Measurements from ENCODE around the gene PNLIPRP2.

The PNLIPRP2 gene

DNA sequence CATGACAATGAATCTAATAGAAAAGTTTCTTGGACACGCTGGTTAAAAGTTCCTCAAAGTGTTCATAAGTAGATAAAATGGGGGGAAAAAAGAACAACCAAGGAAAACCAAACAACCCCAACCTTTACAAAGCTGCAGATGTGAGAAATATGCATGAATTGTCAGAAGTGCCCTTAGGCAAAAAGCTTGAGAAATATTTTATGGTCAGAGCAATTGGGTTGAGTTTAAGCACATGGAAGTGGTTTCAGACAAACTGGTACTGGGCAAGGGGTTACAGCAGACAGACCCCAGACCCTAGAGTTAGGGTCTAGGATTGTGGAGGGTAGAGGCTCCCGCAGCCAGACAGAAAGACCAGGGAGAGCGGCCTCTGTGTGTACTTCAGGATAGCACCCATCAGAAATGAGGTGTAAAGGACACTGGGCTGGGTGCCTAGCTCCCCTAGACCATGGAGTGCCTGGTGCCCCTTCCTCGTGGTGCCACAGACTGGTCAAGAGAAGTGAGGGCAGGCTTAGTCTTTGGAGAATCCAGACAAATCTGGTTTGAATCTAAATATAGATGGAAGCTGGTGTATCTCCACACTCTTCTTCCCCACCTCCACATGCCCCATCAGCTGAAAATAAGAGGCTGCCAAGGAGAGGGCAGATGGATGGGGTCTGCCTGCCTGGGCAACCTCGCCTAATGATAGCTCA is 37.3 kb downstream of the PNLIPRP2 start:
- Mint-ChIP-seq H3K36me3 (ENCODE audit: low read depth) (no peaks in the 10 kb centered on the region), H3K27me3 (ENCODE audit: low read depth) (no peaks in the 10 kb centered on the region), H3K4me1 (ENCODE audit: low read depth) (no peaks in the 10 kb centered on the region), H3K4me3 (no peak overlapping the region), H3K9me3 (no peaks in the 10 kb centered on the region), H3K27ac (no peak overlapping the region)

DNA sequence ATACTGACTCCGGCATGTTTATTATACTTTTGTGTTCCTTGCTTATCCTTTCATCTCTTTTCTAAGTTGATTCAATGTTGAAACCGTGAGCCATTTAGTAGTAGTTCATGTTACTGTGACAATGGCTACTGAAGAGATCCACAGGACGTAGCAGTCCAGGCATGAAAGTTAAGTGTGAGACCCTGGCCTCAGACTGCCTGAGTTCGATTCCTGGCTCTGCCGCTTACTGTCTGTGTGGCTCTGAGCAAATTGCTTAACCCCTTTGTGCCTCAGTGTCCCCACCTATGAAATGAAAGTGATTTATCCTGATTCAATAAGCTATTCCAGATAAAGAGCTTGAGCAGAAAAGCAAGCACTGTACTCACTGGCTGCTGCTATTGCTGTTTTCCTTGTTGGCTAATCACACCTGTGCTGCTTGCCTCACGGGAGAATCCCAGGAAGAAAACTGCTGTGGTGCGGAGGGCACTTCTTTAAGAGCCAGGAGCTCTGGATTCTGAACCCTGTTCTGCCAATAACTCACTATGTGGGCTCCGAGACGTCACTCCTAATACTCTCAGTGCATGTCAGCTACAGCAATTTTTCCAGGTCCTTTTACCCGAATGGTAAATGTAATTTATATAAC is 38.4 kb downstream of the PNLIPRP2 start:
- no peak overlapping the region for H3K27ac Mint-ChIP-seq
- H3K9me3 Mint-ChIP-seq = no peaks in the 10 kb centered on the region
- no peaks in the 10 kb centered on the region for H3K4me1 Mint-ChIP-seq (ENCODE audit: low read depth)
- no peaks in the 10 kb centered on the region for H3K27me3 Mint-ChIP-seq (ENCODE audit: low read depth)
- no peak overlapping the region for H3K4me3 Mint-ChIP-seq
- H3K36me3 Mint-ChIP-seq (ENCODE audit: low read depth) = no peaks in the 10 kb centered on the region

GRCh38 chr10:116660860-116661259 is 40.1 kb downstream of the PNLIPRP2 start:
- no peak overlapping the region for H3K4me3 Mint-ChIP-seq
- H3K27me3 Mint-ChIP-seq (ENCODE audit: low read depth) = no peaks in the 10 kb centered on the region
- no peak overlapping the region for H3K27ac Mint-ChIP-seq
- H3K36me3 Mint-ChIP-seq (ENCODE audit: low read depth) = no peaks in the 10 kb centered on the region
- H3K9me3 Mint-ChIP-seq = no peaks in the 10 kb centered on the region
- H3K4me1 Mint-ChIP-seq (ENCODE audit: low read depth) = no peaks in the 10 kb centered on the region

- Mint-ChIP-seq H3K36me3 (ENCODE audit: low read depth) (no peaks in the 10 kb centered on the region), H3K27ac (no peak overlapping the region), H3K27me3 (ENCODE audit: low read depth) (no peaks in the 10 kb centered on the region)
These were observed 42.6 kb downstream of the PNLIPRP2 start for GRCh38 chr10:116663342-116663741.

DNA sequence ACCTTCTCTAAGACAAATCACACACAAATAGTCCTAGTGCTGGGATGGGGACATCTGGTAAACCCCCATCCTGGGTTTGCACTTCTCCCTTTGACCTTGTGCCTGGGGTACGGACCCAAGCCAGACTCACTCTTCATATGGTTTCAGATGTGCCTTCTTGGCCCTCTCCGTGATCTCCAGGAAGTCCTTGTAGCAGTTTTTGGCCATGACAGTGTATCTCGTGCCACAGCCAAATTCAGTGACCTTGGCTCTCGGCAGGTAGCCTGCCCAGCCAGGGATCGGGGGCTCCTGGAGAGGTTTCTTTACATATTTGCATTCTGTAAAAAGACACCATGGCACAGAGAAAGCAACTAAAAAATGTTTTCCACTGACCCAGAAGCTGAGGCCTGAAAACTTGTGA is 43.9 kb downstream of the PNLIPRP2 start:
- Mint-ChIP-seq H3K27me3 (ENCODE audit: low read depth) (no peaks in the 10 kb centered on the region), H3K27ac (no peak overlapping the region), H3K9me3 (no peaks in the 10 kb centered on the region), H3K4me3 (no peak overlapping the region), H3K4me1 (ENCODE audit: low read depth) (no peaks in the 10 kb centered on the region), H3K36me3 (ENCODE audit: low read depth) (no peaks in the 10 kb centered on the region)

More at GRCh38 chr10:116663342-116663741, 42.6 kb downstream of the PNLIPRP2 start:
- Mint-ChIP-seq H3K4me3 (no peak overlapping the region), H3K4me1 (ENCODE audit: low read depth) (no peaks in the 10 kb centered on the region), H3K9me3 (no peaks in the 10 kb centered on the region)

- Mint-ChIP-seq H3K4me3 (no peak overlapping the region), H3K4me1 (ENCODE audit: low read depth) (no peaks in the 10 kb centered on the region), H3K27me3 (ENCODE audit: low read depth) (no peaks in the 10 kb centered on the region), H3K27ac (no peak overlapping the region), H3K9me3 (no peaks in the 10 kb centered on the region), H3K36me3 (ENCODE audit: low read depth) (no peaks in the 10 kb centered on the region)
These were observed 44.9 kb downstream of the PNLIPRP2 start for GRCh38 chr10:116665541-116666125.

DNA sequence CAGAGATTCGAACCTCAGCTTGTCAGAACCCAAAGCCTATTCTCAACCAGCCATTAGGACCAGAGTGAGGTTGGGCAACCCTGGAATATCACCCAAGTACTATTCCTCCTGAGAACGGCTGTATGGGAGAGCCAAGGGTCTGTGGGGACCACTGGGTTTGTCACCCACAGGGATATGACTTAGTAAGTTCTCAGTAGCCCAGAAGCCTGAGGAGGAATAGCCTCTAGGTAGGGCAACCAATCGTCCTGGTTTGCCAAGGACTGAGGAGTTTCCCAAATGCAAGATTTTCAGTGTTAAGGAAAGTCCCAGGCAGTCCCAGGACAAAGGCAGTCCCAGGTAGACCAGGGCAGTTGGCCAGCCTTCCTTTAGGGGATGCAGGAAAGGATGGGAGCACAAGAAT is 46.7 kb downstream of the PNLIPRP2 start:
- H3K4me3 Mint-ChIP-seq = no peak overlapping the region
- no peaks in the 10 kb centered on the region for H3K9me3 Mint-ChIP-seq
- H3K4me1 Mint-ChIP-seq (ENCODE audit: low read depth) = no peaks in the 10 kb centered on the region
- peaks cover 5% of the 10 kb centered on the region for H3K27me3 Mint-ChIP-seq (ENCODE audit: low read depth)
- no peak overlapping the region for H3K27ac Mint-ChIP-seq
- H3K36me3 Mint-ChIP-seq (ENCODE audit: low read depth) = no peaks in the 10 kb centered on the region

DNA sequence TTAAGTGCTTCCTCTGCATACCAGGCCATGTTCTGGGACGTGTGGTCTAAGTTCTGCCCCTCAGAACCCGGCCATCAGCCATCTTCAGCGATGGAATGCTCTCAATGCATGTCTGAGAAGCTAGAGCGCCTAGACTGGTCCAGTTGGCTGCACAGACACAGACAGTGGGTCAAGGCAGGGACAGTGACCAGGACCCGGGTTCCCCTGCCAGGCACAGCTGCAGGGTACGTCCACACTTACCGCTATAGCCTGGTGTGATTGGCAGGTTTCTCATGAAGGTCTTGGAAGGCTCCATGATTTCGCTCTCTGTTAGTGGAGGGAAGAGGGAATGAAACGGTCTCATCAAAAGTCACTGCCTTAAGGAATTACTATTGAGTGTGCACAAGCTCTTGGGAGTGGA is 47.3 kb downstream of the PNLIPRP2 start:
- peaks cover 5% of the 10 kb centered on the region for H3K27me3 Mint-ChIP-seq (ENCODE audit: low read depth)
- no peaks in the 10 kb centered on the region for H3K9me3 Mint-ChIP-seq
- H3K36me3 Mint-ChIP-seq (ENCODE audit: low read depth) = no peaks in the 10 kb centered on the region
- H3K27ac Mint-ChIP-seq = no peak overlapping the region
- no peaks in the 10 kb centered on the region for H3K4me1 Mint-ChIP-seq (ENCODE audit: low read depth)
- no peak overlapping the region for H3K4me3 Mint-ChIP-seq

DNA sequence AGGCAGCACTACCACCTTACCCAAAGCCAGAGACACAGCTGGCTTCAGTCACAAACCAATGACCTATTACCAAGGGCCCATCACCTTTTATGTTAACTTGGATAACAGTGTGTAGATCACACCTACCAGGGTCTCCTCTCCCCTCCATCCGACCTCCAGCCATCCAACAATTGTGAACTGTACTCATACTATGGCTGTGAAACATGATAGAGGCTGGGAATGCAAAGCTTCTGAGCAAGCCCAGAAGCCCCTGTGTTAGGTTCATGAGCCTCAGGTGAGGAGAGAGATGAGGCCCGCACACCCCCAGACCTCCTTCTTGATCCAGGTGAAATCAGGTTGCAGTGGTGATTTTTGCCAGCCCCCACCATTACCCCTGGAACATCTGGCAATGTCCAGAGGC is 47.7 kb downstream of the PNLIPRP2 start:
- no peaks in the 10 kb centered on the region for H3K4me1 Mint-ChIP-seq (ENCODE audit: low read depth)
- H3K36me3 Mint-ChIP-seq (ENCODE audit: low read depth) = no peaks in the 10 kb centered on the region
- H3K27ac Mint-ChIP-seq = no peak overlapping the region
- H3K9me3 Mint-ChIP-seq = no peaks in the 10 kb centered on the region
- H3K4me3 Mint-ChIP-seq = no peak overlapping the region
- peaks cover 5% of the 10 kb centered on the region for H3K27me3 Mint-ChIP-seq (ENCODE audit: low read depth)

DNA sequence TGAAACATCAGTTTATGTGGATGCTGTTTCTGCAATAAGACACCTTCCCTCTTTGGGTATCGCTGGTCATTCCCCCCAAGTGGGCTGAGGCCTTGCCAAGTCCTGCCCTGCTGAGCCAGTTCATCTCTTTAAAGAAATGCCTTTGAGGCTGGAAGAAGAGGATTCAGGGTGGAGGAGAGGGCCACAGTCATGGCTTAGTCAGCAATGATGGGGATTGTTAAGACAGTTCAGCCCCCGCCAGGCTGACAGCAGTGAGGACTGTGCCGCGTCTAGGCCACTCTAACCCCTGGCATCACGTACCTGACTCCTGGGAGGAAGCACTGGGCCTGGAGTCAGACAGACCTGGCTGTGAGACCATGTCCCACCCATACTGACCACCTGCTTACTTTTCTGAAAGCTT is 48.3 kb downstream of the PNLIPRP2 start:
- no peak overlapping the region for H3K4me3 Mint-ChIP-seq
- no peaks in the 10 kb centered on the region for H3K36me3 Mint-ChIP-seq (ENCODE audit: low read depth)
- H3K4me1 Mint-ChIP-seq (ENCODE audit: low read depth) = no peaks in the 10 kb centered on the region
- H3K9me3 Mint-ChIP-seq = no peaks in the 10 kb centered on the region
- H3K27ac Mint-ChIP-seq = no peak overlapping the region
- H3K27me3 Mint-ChIP-seq (ENCODE audit: low read depth) = peaks cover 5% of the 10 kb centered on the region

GRCh38 chr10:116669832-116670644 is 49.3 kb downstream of the PNLIPRP2 start:
- H3K36me3 Mint-ChIP-seq (ENCODE audit: low read depth) = no peaks in the 10 kb centered on the region
- H3K9me3 Mint-ChIP-seq = no peaks in the 10 kb centered on the region
- H3K27ac Mint-ChIP-seq = no peak overlapping the region

DNA sequence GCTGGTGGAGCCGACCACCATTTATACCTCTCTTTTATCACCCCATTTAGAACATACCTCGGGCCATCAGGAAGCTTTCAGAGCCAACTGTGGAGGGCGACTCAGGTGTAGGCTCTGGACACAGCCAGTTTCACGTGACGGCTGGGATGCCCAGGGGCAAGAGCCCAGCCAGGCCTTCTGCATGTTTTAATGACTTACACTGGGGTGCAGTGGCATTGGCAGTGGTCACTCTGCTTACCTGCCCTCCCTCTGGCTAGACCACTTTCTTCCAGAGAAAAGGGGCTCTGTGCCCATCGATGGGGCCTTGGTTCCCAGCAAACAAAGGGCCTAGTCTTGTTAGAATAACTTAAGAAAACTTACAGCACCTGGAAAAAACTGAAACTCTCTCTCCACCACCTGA is 50.0 kb downstream of the PNLIPRP2 start:
- Mint-ChIP-seq H3K27me3 (ENCODE audit: low read depth) (peaks cover 5% of the 10 kb centered on the region), H3K4me1 (ENCODE audit: low read depth) (no peaks in the 10 kb centered on the region), H3K4me3 (no peak overlapping the region), H3K9me3 (no peaks in the 10 kb centered on the region), H3K27ac (no peak overlapping the region), H3K36me3 (ENCODE audit: low read depth) (no peaks in the 10 kb centered on the region)

More at GRCh38 chr10:116669832-116670644, 49.3 kb downstream of the PNLIPRP2 start:
- H3K4me1 Mint-ChIP-seq (ENCODE audit: low read depth) = no peaks in the 10 kb centered on the region
- peaks cover 5% of the 10 kb centered on the region for H3K27me3 Mint-ChIP-seq (ENCODE audit: low read depth)
- no peak overlapping the region for H3K4me3 Mint-ChIP-seq

DNA sequence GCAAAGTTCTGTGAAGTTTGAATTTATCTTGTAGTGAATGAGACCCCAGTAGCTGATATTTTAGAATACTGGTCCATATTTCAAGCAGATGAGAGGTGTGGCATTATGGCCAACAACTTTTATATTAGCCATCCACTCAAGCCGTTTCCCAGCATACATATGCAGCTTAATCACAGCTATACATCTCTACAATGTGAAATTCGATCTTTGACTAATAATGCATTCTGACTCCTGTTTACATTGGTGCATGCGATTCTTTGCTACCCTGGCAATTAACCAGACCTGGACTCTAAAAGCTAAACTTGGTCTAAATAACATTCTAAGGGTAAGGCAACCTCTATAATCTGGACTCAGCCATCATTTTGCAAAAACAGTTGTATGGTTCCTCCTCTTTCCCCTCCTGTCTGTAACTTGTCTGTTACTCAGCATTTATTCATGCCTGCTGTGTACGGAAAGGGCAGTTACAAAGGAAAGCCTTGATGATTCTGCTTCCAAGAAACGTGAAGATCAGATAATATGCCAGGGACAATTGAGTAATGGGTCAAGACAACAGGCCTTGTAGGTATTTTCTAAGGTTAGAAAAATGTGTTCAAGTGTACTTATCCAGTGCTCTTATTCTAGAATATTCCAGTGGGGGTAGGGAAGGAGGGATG is 50.6 kb downstream of the PNLIPRP2 start:
- H3K4me1 Mint-ChIP-seq (ENCODE audit: low read depth) = no peaks in the 10 kb centered on the region
- H3K4me3 Mint-ChIP-seq = no peak overlapping the region
- no peak overlapping the region for H3K27ac Mint-ChIP-seq
- H3K36me3 Mint-ChIP-seq (ENCODE audit: low read depth) = no peaks in the 10 kb centered on the region
- peaks cover 5% of the 10 kb centered on the region for H3K27me3 Mint-ChIP-seq (ENCODE audit: low read depth)
- no peaks in the 10 kb centered on the region for H3K9me3 Mint-ChIP-seq

- Mint-ChIP-seq H3K27me3 (ENCODE audit: low read depth) (peaks cover 5% of the 10 kb centered on the region), H3K27ac (no peak overlapping the region), H3K4me1 (ENCODE audit: low read depth) (no peaks in the 10 kb centered on the region), H3K36me3 (ENCODE audit: low read depth) (no peaks in the 10 kb centered on the region), H3K9me3 (no peaks in the 10 kb centered on the region), H3K4me3 (no peak overlapping the region)
These were observed 52.1 kb downstream of the PNLIPRP2 start for GRCh38 chr10:116672891-116673290.

Data from T-helper 1 cell treated with Interleukin-12 subunit alpha and Interleukin-12 subunit beta and Interleukin-4 antibody, amounts not matched to agents 30 μg/mL and 1 μg/mL, for 36 hours (primary cell).